HL-60/S4 treated with retinoic acid at 250 ng/mL for 4 days and 3 days (cell line): ENCODE data around the gene CTSW.
"Not testable (repeated sequence)": the region's sequence is repeated elsewhere in the genome, so short reads cannot be mapped to it uniquely, and the experiment has no call there.

Experiments used
- in situ Hi-C: fragments of 300-500 bp; cut with MboI; formaldehyde crosslinking; loops from 2 replicates; pipeline ENCODE4 v1.7.0; 2022; ENCODE audit warnings: low sequenced_read_pairs

The CTSW gene, protein sequence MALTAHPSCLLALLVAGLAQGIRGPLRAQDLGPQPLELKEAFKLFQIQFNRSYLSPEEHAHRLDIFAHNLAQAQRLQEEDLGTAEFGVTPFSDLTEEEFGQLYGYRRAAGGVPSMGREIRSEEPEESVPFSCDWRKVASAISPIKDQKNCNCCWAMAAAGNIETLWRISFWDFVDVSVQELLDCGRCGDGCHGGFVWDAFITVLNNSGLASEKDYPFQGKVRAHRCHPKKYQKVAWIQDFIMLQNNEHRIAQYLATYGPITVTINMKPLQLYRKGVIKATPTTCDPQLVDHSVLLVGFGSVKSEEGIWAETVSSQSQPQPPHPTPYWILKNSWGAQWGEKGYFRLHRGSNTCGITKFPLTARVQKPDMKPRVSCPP

DNA sequence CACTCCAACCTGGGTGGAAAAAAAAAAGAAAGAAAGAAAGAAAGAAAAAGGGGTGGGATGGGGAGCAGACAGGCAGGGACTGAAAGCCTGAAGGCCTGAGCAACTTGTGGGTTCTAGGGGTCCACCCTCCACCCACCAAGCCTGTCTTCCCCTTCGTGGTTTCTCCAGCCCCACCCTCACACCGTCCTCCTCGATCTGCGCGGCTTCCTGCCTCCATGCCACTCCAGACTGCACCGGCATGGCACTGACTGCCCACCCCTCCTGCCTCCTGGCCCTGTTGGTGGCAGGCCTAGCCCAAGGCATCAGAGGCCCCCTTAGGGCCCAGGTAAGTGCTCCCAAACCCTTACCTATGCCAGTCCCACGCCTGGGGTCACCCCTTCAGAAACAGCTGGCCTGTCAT lies at the start of gene CTSW:
TSS of gene CTSW (plus strand) at position 221 of the 400 bp plus-strand sequence. CDS start at position 239, 18 bp downstream.
- in situ Hi-C loops, result loop anchor here (10.0 kb wide), 1 partner anchor 105 kb away; no protein-coding TSS in a partner anchor

DNA sequence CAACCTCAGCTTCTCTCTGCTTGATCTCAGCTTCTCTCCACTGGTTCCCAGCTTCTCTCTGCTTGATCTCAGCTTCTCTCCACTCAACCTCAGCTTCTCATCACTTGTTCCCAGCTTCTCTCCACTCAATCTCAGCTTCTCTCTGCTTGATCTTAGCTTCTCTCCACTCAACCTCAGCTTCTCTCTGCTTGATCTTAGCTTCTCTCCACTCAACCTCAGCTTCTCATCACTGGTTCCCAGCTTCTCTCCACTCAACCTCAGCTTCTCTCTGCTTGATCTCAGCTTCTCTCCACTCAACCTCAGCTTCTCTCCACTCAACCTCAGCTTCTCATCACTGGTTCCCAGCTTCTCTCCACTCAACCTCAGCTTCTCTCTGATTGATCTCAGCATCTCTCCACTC lies 47.4 kb upstream of the CTSW start:
- in situ Hi-C loops, result not testable (repeated sequence)

DNA sequence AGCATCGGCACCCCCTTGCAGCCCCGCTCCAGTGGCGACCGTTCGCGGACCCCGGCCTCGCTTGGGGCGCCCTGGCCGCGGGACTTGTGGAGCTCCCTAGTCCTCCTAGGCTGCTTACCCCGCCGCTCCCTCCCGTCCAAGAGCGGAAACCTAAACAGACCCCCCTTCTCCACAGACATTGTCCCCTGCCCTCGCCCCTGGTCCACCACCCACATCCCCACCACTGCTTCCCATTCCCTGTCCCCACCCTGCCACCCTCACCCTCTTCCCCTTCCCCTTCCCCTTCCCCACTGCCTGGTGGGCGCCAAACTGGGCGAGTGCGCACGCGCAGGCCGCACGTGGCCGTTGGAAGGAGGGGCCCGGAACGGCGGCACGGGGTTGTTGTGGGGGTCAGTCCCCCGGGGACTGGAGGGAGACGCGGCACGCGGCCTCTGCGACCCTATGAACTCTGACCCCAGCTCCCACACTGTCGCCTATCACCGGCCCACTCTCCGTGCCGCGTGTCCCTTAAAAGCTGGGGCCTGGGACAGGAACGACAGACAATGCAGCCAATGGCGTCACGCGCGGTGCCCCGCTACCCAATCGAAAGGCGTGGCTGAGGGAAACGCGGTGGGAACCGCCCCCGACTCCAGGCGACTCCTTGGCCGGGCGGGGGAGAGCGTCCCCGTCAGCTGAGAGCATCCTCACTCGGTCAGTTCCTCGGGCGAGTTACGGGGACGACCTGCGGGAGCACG lies 46.2 kb upstream of the CTSW start, which contains the start of gene SNX32:
TSS of gene SNX32 (plus strand) at position 667 of the 734 bp plus-strand sequence. CDS start 103 bp downstream, outside the sequence.
- in situ Hi-C loops, result no loop called here

DNA sequence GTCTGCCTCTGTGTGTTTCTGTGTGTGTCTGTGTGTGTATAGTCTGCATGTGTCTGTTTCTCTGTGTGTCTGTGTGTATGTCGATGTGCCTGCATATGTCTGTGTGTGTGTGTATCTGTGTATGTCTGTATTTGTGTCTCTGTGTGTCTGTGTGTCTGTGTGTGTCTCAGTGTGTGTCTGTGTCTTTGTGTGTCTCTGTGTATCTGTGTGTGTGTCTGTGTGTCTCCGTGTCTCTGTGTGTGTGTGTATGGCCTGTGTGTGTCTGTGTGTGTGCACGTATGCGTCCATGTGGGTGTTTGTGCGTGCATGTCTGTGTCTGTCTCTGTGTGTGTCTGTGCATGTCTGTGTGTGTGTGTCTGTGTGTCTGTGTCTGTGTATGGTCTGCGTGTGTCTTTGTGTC lies 45.4 kb upstream of the CTSW start:
- in situ Hi-C loops, result no loop called here

DNA sequence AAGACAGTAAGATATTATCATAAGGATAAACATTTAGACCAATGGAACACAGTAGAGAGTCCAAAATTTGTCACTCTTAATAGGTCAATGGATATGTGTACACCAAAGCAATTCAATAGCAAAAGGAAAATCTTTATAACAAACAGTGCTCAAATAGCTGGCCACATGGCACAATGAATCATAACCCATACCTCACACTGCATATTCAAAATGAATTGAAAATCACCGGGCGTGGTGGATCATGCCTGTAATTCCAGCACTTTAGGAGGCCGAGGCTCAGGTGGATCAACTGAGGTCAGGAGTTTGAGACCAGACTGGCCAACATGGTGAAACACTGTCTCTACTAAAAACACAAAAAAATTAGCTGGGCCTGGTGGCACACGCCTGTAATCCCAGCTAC lies 37.5 kb upstream of the CTSW start:
- in situ Hi-C loops, result no loop called here

DNA sequence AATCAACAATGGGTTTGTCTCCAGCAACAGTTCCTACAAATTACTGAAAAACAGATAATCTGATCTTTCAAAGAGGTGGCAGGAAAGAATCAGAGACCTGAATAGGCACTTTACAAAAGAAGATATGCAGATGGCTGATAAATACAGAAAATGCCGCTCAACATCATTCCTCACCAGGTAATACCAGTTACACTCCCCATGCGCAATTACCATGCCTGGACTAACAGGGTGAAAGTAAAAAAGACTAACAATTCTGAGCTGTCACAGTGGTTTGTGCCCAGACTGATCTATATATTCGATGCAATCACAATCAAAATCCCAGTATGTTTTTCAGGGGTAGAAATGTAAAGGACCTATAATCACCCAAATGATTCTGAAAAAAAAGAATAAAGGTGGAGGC lies 35.8 kb upstream of the CTSW start:
- in situ Hi-C loops, result no loop called here

DNA sequence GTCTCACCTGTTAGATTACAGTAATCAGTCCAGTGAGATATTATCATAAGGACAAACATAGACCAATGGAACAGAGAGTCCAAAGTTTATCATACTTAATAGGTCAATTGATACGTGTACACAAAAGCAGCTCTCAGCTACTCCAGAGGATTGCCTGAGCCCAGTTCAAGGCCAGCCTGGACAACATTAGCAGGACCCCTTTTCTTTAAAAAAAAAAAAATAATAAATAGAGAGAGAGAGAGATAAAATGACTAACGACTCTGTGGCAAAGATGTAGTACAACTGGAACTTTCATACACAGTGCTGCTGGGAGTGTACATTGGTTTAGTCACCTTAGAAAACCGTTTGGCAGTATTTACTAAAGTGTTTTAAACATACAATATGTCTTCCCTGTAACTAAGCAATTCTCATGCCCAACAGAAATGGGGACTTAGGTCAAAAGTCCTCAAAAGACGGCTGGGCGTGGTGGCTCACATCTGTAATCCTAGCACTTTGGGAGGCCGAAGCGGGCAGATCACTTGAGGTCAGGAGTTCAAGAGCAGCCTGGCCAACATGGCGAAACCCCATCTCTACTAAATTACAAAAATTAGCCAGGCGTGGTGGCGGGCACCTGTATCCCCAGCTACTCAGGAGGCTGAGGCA lies 35.3 kb upstream of the CTSW start:
- in situ Hi-C loops, result no loop called here

DNA sequence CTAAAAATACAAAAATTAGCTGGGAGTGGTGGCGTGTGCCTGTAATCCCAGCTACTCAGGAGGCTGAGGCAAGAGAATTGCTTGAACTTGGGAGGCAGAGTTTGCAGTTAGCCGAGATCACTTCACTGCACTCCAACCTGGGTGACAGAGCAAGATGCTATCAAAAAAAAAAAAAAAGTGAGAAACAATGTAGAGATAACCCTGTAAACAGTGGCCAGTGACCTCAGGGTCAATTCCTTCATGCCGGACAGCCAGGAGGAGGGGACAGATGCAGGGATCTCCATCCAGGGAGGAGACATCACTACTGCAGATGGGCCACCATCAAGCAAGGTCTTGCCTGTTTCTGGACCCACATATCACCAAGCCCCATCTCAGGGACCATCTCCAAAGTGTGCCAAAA lies 31.9 kb upstream of the CTSW start:
- in situ Hi-C loops, result no loop called here

DNA sequence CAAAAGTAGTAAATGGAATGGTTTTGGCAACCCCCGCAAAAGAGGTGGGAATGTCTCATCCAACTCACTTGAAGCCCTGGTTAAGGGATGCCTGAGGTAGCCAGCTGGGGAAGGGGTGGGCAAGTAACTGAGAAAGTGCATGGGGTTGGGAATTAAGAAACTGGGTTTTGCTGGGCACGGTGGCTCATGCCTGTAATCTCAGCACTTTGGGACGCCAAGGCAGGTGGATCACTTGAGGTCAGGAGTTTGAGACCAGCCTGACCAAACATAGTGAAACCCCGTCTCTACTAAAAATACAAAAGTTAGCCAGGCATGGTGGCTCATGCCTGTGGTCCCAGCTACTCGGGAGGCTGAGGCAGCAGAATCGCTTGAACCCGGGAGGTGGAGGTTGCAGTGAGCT lies 30.9 kb upstream of the CTSW start:
- in situ Hi-C loops, result not testable (repeated sequence)

DNA sequence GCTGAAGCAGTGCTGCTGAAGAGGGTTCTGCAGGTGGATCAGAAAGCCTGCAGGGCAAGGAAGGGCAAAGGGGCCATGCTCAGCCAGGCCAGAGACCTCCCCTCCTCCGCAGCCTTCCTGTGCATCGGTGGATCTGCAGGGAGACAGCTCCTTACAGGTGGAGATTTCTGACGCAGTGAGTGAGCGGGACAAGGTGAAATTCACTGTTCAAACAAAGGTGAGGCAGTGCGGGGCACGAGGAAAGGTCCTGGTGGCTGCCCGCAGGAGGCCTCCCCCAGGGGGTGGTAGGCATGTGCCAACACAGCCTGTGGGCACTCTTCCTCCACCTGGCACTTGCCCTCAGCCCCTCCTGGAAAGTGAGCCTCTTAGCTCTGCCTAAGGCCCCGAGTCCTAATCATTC lies 30.3 kb upstream of the CTSW start:
- in situ Hi-C loops, result no loop called here

DNA sequence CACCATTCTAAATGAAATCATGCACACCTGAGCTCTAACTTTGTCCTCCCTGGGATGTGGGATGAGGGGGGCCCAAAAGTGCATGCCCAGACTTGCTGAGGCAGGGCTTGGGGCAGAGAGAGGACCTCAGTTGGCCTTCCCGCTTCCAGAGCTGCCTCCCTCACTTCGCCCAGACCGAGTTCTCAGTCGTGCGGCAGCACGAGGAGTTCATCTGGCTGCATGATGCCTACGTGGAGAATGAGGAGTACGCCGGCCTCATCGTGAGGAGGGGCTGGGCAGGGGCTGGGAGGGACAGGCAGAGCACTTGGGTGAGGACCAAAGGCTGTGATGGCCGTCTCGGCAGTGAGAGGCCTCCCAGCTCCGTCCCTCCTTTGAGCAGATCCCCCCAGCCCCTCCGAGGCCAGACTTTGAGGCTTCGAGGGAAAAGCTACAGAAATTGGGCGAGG lies 29.8 kb upstream of the CTSW start:
- in situ Hi-C loops, result no loop called here

DNA sequence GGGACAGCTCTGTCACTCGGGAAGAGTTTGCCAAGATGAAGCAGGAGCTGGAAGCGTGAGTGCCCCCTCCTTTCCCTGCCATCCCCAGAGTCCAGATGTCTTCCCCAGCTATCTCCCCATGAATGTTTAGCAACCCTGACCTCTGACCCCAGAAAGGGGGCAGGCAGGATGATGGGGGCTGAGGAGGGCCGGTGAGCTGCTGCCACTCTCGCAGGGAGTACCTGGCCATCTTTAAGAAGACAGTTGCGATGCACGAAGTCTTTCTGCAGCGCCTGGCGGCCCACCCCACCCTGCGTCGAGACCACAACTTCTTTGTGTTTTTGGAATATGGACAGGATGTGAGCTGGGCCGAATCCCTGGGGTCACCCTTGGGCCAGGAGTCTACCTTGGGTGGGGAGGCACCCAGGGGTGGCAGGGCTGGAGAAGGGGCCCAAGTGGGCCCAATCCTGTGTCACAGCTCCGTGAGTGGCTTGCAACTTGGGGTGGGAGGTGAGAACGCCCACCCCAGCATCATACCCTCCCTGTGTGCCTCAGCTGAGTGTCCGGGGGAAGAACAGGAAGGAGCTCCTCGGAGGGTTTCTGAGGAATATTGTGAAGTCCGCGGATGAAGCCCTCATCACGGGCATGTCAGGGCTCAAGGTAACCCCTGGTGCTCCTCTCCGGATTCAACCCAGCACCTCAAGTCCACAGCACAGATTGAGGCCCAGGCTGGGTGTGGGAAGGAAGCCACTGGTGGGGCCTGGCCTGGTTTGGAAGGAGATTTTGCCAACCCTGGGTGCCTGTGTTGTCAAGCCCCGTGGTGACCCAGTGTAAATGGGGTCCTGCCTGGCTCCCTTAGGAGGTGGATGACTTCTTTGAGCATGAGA lies 29.2 kb upstream of the CTSW start:
- in situ Hi-C loops, result no loop called here

DNA sequence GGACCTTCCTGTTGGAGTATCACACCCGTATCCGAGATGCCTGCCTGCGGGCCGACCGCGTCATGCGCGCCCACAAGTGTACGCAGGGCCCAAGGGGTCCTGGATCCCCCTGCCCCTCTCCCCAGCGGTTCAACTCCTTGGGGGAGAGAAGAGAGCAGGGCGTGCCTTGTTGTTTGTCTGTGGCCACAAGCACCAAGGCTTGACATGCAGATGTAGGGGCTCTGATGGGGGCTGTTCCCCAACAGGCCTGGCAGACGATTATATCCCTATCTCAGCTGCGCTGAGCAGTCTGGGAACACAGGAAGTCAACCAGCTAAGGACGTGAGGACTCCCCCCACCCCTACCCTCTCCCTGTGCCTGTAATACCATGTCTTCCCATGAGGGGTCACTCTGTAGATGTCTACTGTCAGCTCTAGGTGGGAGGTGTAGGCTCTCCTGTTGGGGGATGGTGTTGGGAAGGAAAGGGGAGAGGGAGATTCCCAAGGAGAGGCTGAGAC lies 28.5 kb upstream of the CTSW start:
- in situ Hi-C loops, result no loop called here

DNA sequence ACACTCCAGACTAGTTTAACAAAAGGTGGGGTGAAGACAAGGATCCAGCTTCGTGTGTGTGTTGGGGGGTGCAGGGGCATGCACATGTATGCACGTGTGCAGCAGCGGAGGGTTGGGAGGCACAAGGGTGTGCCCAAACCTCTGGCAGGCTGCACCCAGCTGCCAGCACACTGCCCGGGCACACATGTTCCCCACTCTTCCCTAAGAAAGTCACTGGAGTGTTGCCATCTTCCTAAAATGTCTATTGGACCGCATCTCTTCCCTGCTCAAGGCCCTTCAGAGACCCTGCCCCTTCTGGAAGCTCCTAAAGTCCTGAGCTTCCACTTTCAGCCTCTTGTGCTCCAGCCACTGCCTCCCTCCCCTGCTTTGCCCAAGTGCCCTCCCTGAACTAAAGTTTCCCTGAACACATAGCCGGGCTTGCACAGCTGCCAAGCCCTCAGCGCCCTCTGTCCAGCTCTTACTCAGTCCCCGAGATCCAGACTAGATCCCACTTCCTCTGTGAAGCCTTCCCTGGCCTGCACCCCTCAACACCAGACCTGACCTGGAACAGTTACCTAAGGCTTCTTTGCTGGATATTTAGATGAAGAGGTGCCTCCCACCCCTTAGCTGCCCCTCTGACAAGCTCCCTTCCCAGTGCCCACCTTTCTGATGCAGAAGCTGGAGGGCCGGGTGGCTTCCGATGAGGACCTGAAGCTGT lies 27.7 kb upstream of the CTSW start:
- in situ Hi-C loops, result no loop called here

DNA sequence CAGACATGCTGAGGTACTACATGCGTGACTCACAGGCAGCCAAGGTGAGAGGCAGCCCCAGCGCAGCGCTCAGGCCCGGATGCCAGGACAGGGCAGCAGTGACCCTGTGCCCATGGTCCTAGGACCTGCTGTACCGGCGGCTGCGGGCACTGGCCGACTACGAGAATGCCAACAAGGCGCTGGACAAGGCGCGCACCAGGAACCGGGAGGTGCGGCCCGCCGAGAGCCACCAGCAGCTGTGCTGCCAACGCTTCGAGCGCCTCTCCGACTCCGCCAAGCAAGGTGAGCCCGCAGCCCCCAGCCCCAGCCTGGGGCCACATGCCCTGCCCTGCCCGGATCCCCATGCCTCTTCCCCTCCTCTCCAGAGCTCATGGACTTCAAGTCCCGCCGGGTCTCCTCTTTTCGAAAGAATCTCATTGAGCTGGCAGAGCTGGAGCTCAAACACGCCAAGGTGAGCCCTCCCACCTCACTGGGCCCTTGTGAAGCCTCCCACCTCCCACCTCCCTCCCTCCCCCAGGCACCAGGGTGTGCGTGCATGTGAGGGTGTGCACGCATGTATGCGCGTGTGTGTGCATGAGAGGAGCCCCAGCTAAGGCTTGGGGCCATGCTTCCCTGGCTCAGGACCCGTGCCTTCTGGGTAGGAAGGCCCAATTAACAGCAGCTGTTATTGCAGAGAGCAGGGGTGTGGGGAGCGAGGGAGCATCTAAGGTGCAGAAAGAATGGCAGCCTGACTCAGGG lies 27.0 kb upstream of the CTSW start:
- in situ Hi-C loops, result no loop called here

DNA sequence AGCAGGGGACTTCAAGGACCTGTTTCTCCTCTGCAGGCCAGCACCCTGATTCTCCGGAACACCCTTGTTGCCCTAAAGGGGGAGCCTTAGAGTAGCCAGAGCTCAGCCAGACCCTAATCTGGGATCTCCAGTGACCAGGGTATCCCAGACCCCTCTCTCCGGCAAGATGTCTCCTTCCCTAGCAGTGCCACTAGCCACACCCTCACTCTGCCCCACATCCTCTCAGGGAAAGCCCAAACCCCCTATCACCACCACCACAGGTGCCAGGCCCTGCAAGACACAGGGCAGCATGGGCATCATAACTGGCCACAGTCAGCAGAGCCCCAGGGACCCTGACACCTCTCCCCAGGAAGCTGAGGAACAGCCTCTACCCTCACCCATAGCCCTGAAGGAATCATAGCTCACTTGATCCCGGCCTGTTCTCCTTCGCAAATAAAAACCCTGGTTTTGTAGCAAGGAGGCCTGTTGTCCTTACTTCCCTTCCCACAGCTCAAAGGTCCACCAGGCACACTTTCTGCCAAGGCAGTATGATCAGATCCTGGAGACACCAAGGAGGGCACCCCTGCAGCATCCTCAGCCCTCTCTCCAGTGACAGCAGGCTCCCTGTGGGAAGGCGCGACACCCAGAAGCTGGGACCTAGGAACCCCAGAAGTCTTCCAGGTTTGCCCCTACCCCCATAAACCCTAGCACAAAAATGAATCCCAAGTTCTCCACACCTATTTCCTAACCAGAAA lies 26.2 kb upstream of the CTSW start:
- in situ Hi-C loops, result no loop called here

DNA sequence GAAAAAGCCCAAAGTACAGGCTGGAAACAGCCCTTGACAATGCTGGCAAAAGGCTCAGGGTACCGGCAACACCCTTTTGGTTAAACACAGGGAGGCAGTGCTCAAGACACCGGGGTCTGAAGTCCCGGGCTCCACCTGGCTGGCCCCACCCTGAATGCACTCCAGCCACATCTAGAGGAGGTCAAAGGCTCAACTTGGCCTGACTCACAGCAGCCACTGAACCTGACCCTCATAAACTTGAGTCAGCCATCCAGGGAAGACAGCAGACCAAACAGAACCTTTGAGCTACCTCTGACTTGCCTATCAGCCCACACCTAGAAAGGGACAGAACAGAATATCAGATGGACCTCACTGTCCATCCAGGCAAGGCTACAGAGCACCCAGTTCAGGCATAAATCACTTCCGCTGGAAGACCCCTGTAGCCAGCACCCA lies 25.5 kb upstream of the CTSW start:
- in situ Hi-C loops, result no loop called here
